GM21717 (cell line): ENCODE data around the gene AASDH.

ENCODE experiments used
- ATAC-seq: cut with Tn5 transposase; IDR thresholded peaks from one replicate; pipeline ENCODE4 v1.9.1; 2021; ENCODE audit warnings: mild to moderate bottlenecking, moderate library complexity; ENCODE audit not compliant: unreplicated experiment

The AASDH gene

DNA sequence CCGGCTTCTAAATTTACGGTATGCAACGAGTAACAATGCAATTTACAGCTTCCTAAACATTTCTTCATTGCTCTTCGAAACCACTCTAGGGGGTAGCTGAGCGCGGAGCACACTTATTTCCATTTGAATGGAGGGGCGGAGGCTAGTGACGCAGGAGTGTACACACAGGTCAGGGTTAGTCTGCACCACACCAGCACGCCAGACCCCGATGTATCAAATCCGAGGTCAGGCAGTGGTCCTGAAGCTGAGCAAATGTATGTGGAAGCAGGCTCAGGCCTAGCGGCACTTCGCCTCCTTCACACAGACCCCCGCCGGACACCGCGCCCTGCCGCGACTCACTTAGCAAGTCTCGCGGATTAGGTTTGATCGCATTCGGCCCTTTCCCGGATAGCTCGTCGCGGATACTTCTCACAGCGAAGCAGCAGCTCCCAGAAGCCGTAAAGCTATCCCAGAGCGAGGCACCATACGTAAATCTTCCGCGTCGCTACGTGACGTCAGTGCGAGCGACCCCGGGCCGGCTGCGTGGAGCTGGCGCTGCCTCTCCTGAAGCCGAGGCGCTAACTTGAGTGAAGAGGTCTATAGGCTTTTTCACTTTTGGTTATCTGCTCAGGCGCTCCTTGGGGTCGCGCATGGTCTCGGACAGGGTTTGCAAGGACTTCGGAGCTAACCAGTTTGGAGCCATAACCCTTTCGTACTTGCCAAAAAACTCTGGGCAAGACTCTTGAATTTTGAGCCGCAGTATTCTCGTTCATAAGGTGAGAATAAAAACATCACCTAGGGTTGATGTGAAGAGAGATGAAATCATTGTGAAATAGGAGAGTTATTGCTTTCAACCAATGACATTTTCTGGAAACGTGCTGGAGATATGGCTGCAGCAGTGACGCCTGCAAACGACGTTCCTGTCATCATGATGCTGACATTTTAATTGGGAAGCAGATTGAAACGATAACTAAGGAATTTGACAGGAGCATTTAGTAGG is at the start of gene AASDH:
Gene AASDH (minus strand): TSS at position 469 of the 979 bp plus-strand sequence. CDS start 3,192 bp downstream, outside the sequence.
- ATAC-seq = peak; percentile 96

- ATAC-seq = peak; percentile 75
These were observed 48.0 kb upstream of the AASDH start, which contains the start of gene PPAT for GRCh38 chr4:56435140-56435926. Gene PPAT, minus strand, starts transcription at chr4:56435615. Its CDS starts 138 bp downstream, at chr4:56435477.

DNA sequence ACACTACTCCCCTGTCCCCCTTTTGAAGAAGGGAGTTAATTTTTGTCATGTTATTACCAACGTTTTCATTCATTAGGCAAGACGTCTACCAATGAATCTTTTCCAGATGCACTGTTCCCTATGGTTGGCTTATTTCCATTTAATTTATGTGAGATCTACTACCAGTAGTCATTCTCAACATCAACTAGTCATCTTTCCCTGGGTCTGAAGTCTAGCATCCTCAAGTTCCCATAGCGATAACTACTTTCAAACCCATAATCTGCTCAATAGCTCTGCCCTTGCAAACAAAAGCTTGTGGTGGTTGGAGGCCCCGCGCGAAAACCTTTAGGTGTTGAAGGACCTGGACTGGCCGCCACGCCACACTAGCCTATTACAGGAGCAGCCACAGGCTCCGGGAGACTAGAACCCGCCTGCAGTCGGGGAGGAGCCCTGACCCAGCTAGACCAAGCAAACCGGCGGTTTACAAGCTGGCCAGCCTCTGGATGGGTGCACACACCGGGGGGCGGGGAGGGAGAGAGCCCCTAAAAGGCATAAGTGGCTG is 47.4 kb upstream of the AASDH start:
- peak; percentile 23 for ATAC-seq

GRCh38 chr4:56433280-56433679 is 46.0 kb upstream of the AASDH start:
- no peak for ATAC-seq

DNA sequence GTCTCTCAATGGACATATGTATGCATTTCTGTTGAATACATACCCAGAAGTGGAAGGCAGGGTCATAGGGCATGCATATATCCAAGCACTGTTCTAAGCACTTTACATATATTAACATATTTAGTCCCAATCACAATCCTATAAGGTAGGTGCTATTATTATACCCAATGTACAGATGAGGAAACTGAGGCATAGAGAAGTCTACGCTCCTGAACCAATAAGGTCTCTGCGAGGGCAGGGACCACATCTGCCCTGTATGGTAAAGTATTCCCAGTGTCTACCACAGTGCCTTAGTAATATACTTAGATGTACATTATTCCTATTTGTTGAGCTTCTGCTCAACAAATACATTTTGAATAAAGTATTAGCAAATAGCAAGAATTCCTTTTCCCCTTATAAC is 42.9 kb upstream of the AASDH start:
- no peak for ATAC-seq

- ATAC-seq = no peak
These were observed 39.9 kb upstream of the AASDH start for GRCh38 chr4:56427179-56427578.

DNA sequence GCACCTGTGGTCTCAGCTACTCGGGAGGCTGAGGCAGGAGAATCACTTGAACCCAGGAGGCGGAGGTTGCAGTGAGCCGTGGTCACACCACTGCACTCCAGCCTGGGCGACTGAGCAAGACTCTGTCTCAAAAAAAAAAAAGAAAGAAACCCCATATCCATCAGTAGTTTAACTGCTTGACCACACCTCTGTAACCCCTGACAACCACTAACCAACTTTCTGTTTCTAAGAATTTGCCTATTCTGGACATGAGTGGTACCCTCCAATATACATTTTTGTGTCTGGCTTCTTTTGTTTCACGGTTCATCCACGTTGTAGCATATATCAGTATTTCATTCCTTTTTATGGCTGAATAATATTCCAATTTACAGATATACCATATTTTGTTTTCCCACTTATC is 39.0 kb upstream of the AASDH start:
- ATAC-seq = peak; percentile 91

DNA sequence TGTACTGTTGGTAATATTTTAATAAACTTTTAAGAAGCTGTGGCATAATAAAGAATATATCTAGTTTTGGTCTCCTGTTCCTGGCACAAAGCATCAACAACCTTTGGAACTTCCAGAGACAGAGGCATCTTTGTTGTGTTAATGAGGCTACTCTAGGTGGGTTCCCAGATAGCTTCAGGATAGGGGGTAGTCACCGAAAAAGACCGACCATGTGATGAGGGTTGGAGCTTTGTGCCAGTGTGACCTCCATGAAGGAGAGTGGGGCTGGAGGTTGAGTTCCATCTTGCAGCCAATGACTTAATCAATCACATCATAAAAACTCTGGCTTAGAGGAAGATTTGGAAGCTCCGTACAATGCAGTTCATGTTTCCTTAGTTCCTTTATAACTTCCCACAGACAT is 38.2 kb upstream of the AASDH start:
- ATAC-seq = no peak

DNA sequence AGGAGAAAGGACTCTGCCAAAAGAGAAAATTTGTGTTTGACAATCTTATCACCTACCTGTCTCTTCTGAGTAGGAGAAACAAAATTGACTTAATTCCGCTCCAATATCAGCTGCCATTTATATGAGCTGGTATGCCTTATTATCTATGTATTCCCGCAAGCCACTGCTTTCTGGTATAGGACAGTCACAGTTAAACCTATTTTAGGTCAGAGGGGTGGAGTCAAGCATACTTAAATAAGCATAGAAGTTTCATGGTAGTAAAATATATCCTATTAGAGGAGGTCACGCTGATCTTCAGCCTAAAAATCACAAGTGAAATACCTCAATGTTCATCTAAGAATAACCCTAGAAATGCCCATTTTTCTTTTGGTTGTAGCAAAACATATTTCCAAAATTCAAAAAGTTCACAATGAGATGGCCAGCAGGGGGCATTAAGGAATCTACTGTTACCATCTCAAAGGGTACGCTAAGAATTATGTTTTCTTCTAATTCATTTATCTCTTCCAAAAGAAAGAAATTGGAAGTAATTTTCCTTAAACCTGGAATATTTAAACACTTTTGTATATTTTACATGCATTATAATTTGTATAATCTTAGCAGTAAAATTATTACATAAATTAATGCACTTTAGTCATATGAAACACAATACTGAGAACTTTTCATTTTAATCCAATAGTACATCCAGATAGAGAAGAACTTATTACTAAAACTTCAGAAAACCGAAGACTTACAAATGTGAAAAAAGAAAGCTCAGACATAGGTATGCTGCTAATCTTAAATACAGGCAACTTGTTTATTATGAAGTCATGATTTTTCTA is 37.6 kb upstream of the AASDH start:
- ATAC-seq = no peak

- ATAC-seq = no peak
These were observed 36.9 kb upstream of the AASDH start for GRCh38 chr4:56424176-56424575.

DNA sequence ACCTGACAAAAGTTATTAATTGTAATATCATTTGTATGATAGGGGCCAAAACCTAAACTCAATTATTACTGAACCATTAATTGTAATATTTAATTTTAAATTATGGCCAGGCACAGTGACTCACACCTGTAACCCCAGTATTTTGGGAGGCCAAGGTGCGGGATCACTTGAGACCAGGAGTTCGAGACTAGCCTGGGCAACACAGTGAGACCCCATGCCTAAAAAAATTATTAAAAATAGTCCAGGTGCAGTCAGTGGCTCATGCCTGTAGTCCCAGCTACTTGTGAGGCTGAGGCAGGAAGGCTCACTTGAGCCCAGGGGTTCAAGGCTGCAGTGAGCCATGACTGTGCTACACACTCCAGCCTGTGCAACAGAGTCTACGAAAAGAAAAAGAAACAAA is 30.1 kb upstream of the AASDH start:
- no peak for ATAC-seq

GRCh38 chr4:56416349-56416748 is 29.1 kb upstream of the AASDH start:
- no peak for ATAC-seq

DNA sequence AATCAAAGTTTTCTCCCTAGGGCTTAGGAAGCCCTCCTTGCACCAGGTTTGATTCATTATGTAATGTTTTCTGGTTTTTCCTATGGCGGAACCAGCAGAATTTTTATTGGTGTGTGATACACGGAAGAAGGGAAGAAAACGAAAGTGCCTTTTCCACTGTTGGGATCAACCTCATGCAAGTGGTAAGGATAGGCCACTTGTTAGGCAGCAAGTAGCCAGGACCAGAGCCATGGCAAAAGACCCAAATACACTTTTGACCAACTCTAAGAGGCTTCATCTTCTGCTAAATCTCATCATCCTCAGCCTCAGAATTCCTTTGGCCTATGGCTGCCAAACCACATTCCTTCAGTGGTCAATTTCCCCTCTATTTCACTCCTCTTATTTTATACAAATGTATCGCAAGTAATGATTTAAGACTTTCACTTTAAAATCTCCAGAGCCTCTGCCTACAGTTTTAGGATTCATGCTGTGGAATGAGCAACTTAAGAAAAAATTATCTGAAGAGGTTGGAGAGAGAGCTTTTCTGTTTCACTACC is 26.9 kb upstream of the AASDH start:
- ATAC-seq = no peak

GRCh38 chr4:56410247-56411062 is 23.2 kb upstream of the AASDH start:
- ATAC-seq = no peak

GRCh38 chr4:56409511-56410090 is 22.3 kb upstream of the AASDH start:
- no peak for ATAC-seq

GRCh38 chr4:56408978-56409377 is 21.7 kb upstream of the AASDH start:
- ATAC-seq = no peak

DNA sequence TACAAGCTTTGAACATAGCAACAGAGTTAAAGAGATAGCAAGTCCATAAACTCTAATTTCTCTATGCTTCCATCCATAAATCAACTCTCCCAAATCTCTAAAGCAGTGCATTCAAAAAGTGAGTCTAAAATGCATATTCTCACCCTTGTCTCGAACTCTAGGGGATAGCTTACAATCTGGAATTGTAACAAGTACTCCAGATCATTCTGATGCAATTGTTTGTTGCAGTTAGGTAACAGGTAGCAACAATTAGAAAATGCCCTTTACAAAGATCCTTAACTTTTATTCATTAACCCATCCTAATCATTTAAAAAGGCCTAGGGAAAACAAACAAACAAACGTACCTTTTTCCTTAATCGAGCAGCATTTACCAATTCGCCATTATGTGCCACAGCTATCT is 18.9 kb upstream of the AASDH start:
- no peak for ATAC-seq

DNA sequence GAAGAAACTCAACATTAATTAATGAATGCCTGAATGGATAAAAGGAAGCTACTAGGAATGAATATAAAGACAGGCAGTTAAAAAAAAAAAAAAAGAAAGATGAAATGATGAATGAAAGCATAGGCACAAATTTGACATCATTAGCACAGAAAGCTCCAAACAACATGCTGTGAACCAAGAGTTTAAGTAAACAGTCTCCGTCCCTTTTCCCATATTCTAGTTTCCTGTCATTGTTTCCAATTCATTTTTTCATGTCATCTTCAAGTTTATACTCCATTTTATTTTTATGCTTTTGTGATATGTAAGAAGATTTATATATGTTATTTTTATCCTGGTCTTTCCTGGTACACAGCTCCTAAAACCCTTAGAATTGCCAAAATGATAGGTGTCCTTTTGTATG is 17.7 kb upstream of the AASDH start:
- ATAC-seq = no peak

GRCh38 chr4:56400560-56400959 is 13.3 kb upstream of the AASDH start:
- no peak for ATAC-seq
